Neural progenitor cell (in vitro differentiated cells): ENCODE results near the gene ELP5. TPM values are rescaled to one million over a fixed set of nuclear protein-coding genes. Genes with fewer than 3 reads are reported as not detected.

Source experiments
- DNase-seq: peaks from one replicate; pipeline ENCODE4 v3.0.0-alpha.2; 2016; ENCODE audit warnings: low spot score
- H2AFZ ChIP-seq: fragments of 200-600 bp; sonication (generic); replicated peaks from 2 replicates; pipeline ENCODE4 v1.6.1; 2016; ENCODE audit warnings: antibody characterized with exemption
- H3F3A ChIP-seq: fragments of 200-600 bp; sonication (generic); 2 replicates; pipeline ENCODE4 v1.6.1; 2016; ENCODE audit warnings: antibody characterized with exemption, low read depth
- H3K27ac ChIP-seq: fragments of 200-600 bp; sonication (generic); 2 replicates; pipeline ENCODE4 v1.5.1; 2016; ENCODE audit warnings: mild to moderate bottlenecking
- H3K27me3 ChIP-seq: fragments of 200-600 bp; sonication (generic); 2 replicates; pipeline ENCODE4 v1.6.1; 2016; ENCODE audit warnings: mild to moderate bottlenecking, moderate library complexity
- H3K36me3 ChIP-seq: fragments of 200-600 bp; sonication (generic); 2 replicates; pipeline ENCODE4 v1.5.1; 2016
- H3K4me1 ChIP-seq: fragments of 200-600 bp; sonication (generic); 2 replicates; pipeline ENCODE4 v1.6.1; 2016; ENCODE audit warnings: mixed run types
- H3K4me2 ChIP-seq: fragments of 200-600 bp; sonication (generic); 2 replicates; pipeline ENCODE4 v1.6.1; 2016
- H3K4me3 ChIP-seq: fragments of 200-600 bp; sonication (generic); 2 replicates; pipeline ENCODE4 v1.5.1; 2016
- H3K79me2 ChIP-seq: fragments of 200-600 bp; sonication (generic); 2 replicates; pipeline ENCODE4 v1.6.1; 2016; ENCODE audit warnings: low read depth
- H3K9ac ChIP-seq: fragments of 200-600 bp; sonication (generic); 2 replicates; pipeline ENCODE4 v1.6.1; 2016
- H3K9me3 ChIP-seq: fragments of 200-600 bp; sonication (generic); 2 replicates; pipeline ENCODE4 v1.5.1; 2016; ENCODE audit warnings: low read depth
- H4K20me1 ChIP-seq: fragments of 200-600 bp; sonication (generic); 2 replicates; pipeline ENCODE4 v1.6.1; 2016; ENCODE audit warnings: low read depth
- H3K27ac Mint-ChIP-seq: 3 replicates; pipeline ENCODE4 v1.8.0; 2021; ENCODE audit warnings: mixed read lengths
- H3K27me3 Mint-ChIP-seq: 2 replicates; pipeline ENCODE4 v1.8.0; 2022; ENCODE audit warnings: low read depth, mild to moderate bottlenecking, inconsistent platforms, moderate library complexity, mixed read lengths; ENCODE audit not compliant: insufficient read depth
- H3K36me3 Mint-ChIP-seq: 3 replicates; pipeline ENCODE4 v1.8.0; 2021; ENCODE audit warnings: mixed read lengths
- H3K4me1 Mint-ChIP-seq: 3 replicates; pipeline ENCODE4 v1.8.0; 2021; ENCODE audit warnings: mixed read lengths
- H3K4me3 Mint-ChIP-seq: 3 replicates; pipeline ENCODE4 v1.8.0; 2021; ENCODE audit warnings: mild to moderate bottlenecking, moderate library complexity, mixed read lengths
- H3K9me3 Mint-ChIP-seq: 3 replicates; pipeline ENCODE4 v1.8.0; 2020; ENCODE audit warnings: mixed read lengths
- CTCF ChIP-seq: fragments of 200-600 bp; sonication (generic); IDR thresholded peaks from 2 replicates; pipeline ENCODE4 v1.5.1; 2017; ENCODE audit warnings: antibody characterized with exemption, mild to moderate bottlenecking
- EZH2 ChIP-seq: fragments of 200-600 bp; sonication (generic); IDR thresholded peaks from 2 replicates; pipeline ENCODE4 v1.6.1; 2017; ENCODE audit warnings: antibody characterized with exemption, mild to moderate bottlenecking, moderate library complexity
- EZH2phosphoT487 ChIP-seq: fragments of 200-600 bp; sonication (generic); IDR thresholded peaks from 2 replicates; pipeline ENCODE4 v1.6.1; 2017; ENCODE audit warnings: antibody characterized with exemption
- total RNA-seq: library from RNA; depleted of rRNA; stranded (reverse); fragments of >200 nt; gene quantifications from 2 replicates; pipeline ENCODE4 v1.2.3, GENCODE V29; 2015; ENCODE audit warnings: low replicate concordance

Gene ELP5
- total RNA-seq, 1 donor from 2014 or later: 17.5 TPM

- no peak overlapping the region for H3K4me3 ChIP-seq
- no peaks in the 10 kb centered on the region for H3K9me3 ChIP-seq
- no peak overlapping the region for H3K27ac ChIP-seq
- H3K4me1 Mint-ChIP-seq: peaks cover 12% of the 10 kb centered on the region
- peaks cover 2% of the 10 kb centered on the region for H3K4me1 ChIP-seq
- no peak overlapping the region for H3K27ac Mint-ChIP-seq
- peaks cover 2% of the 10 kb centered on the region for H3K9me3 Mint-ChIP-seq
- H3K36me3 ChIP-seq: no peaks in the 10 kb centered on the region
- no peak overlapping the region for H3K4me2 ChIP-seq
- H3K27me3 Mint-ChIP-seq: peaks cover 15% of the 10 kb centered on the region
- H3K36me3 Mint-ChIP-seq: no peaks in the 10 kb centered on the region
- peaks cover 33% of the 10 kb centered on the region for H3F3A ChIP-seq
- H4K20me1 ChIP-seq: peaks cover 14% of the 10 kb centered on the region
- TF ChIP-seq CTCF: no peak
- TF ChIP-seq EZH2: no peak
- no peak for TF ChIP-seq EZH2phosphoT487
- H3K79me2 ChIP-seq: peaks cover 18% of the 10 kb centered on the region
- no peak for DNase-seq
- peak overlapping the region; percentile 10 for H3K4me3 Mint-ChIP-seq
- no peak overlapping the region for H2AFZ ChIP-seq
- H3K27me3 ChIP-seq: peaks cover 6% of the 10 kb centered on the region
- H3K9ac ChIP-seq: no peak overlapping the region
Observed at GRCh38 chr17:7304179-7304578, 52.2 kb downstream of the ELP5 start.

DNA sequence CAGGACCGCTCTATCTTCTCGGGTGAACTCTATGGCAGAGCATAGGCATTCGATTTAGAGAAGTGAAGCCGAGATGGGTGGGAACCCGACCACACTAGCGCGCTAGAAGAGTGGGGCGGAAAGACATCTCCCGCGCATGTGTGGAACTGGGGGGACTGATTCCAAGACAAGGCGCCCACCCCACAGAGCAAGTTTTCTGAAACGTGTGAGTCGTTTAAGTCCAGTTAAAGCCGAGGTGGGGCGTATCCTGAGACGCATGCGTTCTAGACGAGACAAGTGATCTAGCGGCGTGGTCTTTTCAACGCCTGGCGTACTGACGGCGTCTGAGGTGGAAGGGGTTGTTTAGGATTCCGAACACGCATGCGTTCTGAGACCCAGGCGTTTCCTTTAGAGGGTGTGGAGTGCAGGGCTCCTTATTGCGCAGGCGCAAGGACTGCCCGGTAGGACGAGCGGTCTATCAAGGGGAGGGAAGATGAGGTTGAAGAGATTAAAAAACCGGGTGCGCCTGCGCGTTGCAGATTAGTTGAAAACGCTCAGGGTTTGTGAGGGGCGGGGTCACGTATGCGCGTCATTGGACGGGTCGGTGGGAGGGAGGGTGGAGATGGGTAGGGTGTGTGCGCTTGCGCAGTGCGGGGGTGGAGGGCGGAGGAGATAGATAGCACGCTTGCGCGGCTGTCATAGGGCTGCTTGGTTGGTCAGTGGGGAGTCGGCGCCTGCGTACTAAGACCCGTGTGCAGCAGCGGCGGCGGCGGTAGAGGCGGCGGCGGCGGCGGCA is 55.1 kb downstream of the ELP5 start, which contains the start of gene EIF5A:
EIF5A (plus strand) TSS at position 718 of the 775 bp plus-strand sequence. CDS start 2,008 bp downstream, outside the sequence.
- Mint-ChIP-seq H3K27ac (peak within 1 kb of the TSS; percentile 92), H3K27me3 (peaks cover 11% of the 10 kb centered on the region), H3K4me3 (peak within 1 kb of the TSS; percentile 93), H3K9me3 (peaks cover 2% of the 10 kb centered on the region), H3K4me1 (peaks cover 30% of the 10 kb centered on the region), H3K36me3 (peaks cover 18% of the 10 kb centered on the region)
- Histone ChIP-seq H3K4me1 (peaks cover 6% of the 10 kb centered on the region), H2AFZ (peak within 1 kb of the TSS; percentile 94), H3F3A (peaks cover 55% of the 10 kb centered on the region), H3K27ac (peak within 1 kb of the TSS; percentile 89), H4K20me1 (peaks cover 41% of the 10 kb centered on the region), H3K4me2 (peak within 1 kb of the TSS; percentile 93), H3K9me3 (no peaks in the 10 kb centered on the region), H3K79me2 (peaks cover 44% of the 10 kb centered on the region), H3K36me3 (peaks cover 4% of the 10 kb centered on the region), H3K27me3 (no peaks in the 10 kb centered on the region), H3K4me3 (peak within 1 kb of the TSS; percentile 83), H3K9ac (peak within 1 kb of the TSS; percentile 64)
- TF ChIP-seq CTCF: no peak
- TF ChIP-seq EZH2: no peak
- TF ChIP-seq EZH2phosphoT487: no peak
- DNase-seq: peak; percentile 100

GRCh38 chr17:7307686-7308624 is 55.9 kb downstream of the ELP5 start:
- Histone ChIP-seq H3K27ac (peak overlapping the region; percentile 66), H2AFZ (no peak overlapping the region), H3K4me3 (peak overlapping the region; percentile 83), H4K20me1 (peaks cover 48% of the 10 kb centered on the region), H3K36me3 (peaks cover 4% of the 10 kb centered on the region), H3K9ac (peak overlapping the region; percentile 64), H3K9me3 (no peaks in the 10 kb centered on the region), H3K79me2 (peaks cover 45% of the 10 kb centered on the region), H3K4me1 (peaks cover 6% of the 10 kb centered on the region), H3K27me3 (no peaks in the 10 kb centered on the region), H3K4me2 (peak overlapping the region; percentile 93), H3F3A (peaks cover 63% of the 10 kb centered on the region)
- peak; percentile 55 for DNase-seq
- H3K4me3 Mint-ChIP-seq: peak overlapping the region; percentile 93
- H3K36me3 Mint-ChIP-seq: peaks cover 25% of the 10 kb centered on the region
- peaks cover 34% of the 10 kb centered on the region for H3K4me1 Mint-ChIP-seq
- TF ChIP-seq CTCF (peak; percentile 3), EZH2phosphoT487 (no peak)
- H3K27me3 Mint-ChIP-seq: peaks cover 11% of the 10 kb centered on the region
- peaks cover 2% of the 10 kb centered on the region for H3K9me3 Mint-ChIP-seq
- peak overlapping the region; percentile 43 for H3K27ac Mint-ChIP-seq
